H9 (cell line): ENCODE data around the gene CTDSPL. TPM values are rescaled to one million over a fixed set of nuclear protein-coding genes. Genes with fewer than 3 reads are reported as not detected.

Source experiments
- DNase-seq: peaks from one replicate; pipeline ENCODE4 v3.0.0-alpha.2; 2017
- H2AFZ ChIP-seq: one replicate; pipeline ENCODE4 v1.6.1; 2013; ENCODE audit warnings: mild to moderate bottlenecking, low read length, control low read depth, moderate library complexity
- H2AK5ac ChIP-seq: 2 replicates; pipeline ENCODE4 v1.6.1; 2013; ENCODE audit warnings: low read length, control low read depth, mixed read lengths; ENCODE audit not compliant: insufficient read length
- H2BK120ac ChIP-seq: one replicate; pipeline ENCODE4 v1.6.1; 2013; ENCODE audit warnings: low read depth, mild to moderate bottlenecking, low read length, control low read depth, inconsistent platforms; ENCODE audit not compliant: poor library complexity, severe bottlenecking
- H2BK12ac ChIP-seq: 2 replicates; pipeline ENCODE4 v1.6.1; 2013; ENCODE audit warnings: low read length, control low read depth, mixed read lengths, low read depth; ENCODE audit not compliant: insufficient read length
- H2BK15ac ChIP-seq: 2 replicates; pipeline ENCODE4 v1.6.1; 2013; ENCODE audit warnings: low read depth, low read length, control low read depth
- H2BK20ac ChIP-seq: one replicate; pipeline ENCODE4 v1.6.1; 2013; ENCODE audit warnings: low read depth, mild to moderate bottlenecking, low read length, control low read depth, inconsistent platforms; ENCODE audit not compliant: poor library complexity, severe bottlenecking
- H2BK5ac ChIP-seq: 2 replicates; pipeline ENCODE4 v1.6.1; 2013; ENCODE audit warnings: low read length, control low read depth, mixed read lengths; ENCODE audit not compliant: insufficient read length
- H3K14ac ChIP-seq: 2 replicates; pipeline ENCODE4 v1.6.1; 2013; ENCODE audit warnings: low read length, control low read depth; ENCODE audit not compliant: insufficient read depth
- H3K18ac ChIP-seq: 2 replicates; pipeline ENCODE4 v1.6.1; 2013; ENCODE audit warnings: low read depth, mild to moderate bottlenecking, mixed read lengths, low read length, control low read depth; ENCODE audit not compliant: insufficient read length
- H3K23ac ChIP-seq: 2 replicates; pipeline ENCODE4 v1.6.1; 2013; ENCODE audit warnings: low read length, control low read depth, mixed read lengths, low read depth; ENCODE audit not compliant: insufficient read length
- H3K23me2 ChIP-seq: 2 replicates; pipeline ENCODE4 v1.6.1; 2013; ENCODE audit warnings: low read depth, mild to moderate bottlenecking, mixed read lengths, low read length, control low read depth; ENCODE audit not compliant: insufficient read length, poor library complexity, severe bottlenecking
- H3K27ac ChIP-seq: 2 replicates; pipeline ENCODE4 v1.5.1; 2013; ENCODE audit warnings: low read length, control low read depth, mixed read lengths, low read depth; ENCODE audit not compliant: insufficient read length
- H3K27me3 ChIP-seq: 2 replicates; pipeline ENCODE4 v1.6.1; 2013; ENCODE audit warnings: low read length, control low read depth, inconsistent platforms; ENCODE audit not compliant: insufficient read depth
- H3K4ac ChIP-seq: 2 replicates; pipeline ENCODE4 v1.6.1; 2013; ENCODE audit warnings: low read depth, mild to moderate bottlenecking, control low read depth, inconsistent platforms, low read length, moderate library complexity
- H3K4me1 ChIP-seq: 2 replicates; pipeline ENCODE4 v1.6.1; 2013; ENCODE audit warnings: low read length, control low read depth, inconsistent platforms; ENCODE audit not compliant: insufficient read depth
- H3K4me2 ChIP-seq: 2 replicates; pipeline ENCODE4 v1.6.1; 2013; ENCODE audit warnings: low read length, control low read depth, mixed read lengths; ENCODE audit not compliant: insufficient read length, insufficient read depth
- H3K56ac ChIP-seq: 2 replicates; pipeline ENCODE4 v1.6.1; 2013; ENCODE audit warnings: low read depth, mild to moderate bottlenecking, mixed read lengths, low read length, control low read depth; ENCODE audit not compliant: insufficient read length
- H3K79me1 ChIP-seq: 2 replicates; pipeline ENCODE4 v1.6.1; 2013; ENCODE audit warnings: low read depth, mild to moderate bottlenecking, moderate library complexity, low read length, control low read depth, inconsistent platforms; ENCODE audit not compliant: insufficient read depth, poor library complexity, severe bottlenecking
- H3K79me2 ChIP-seq: 2 replicates; pipeline ENCODE4 v1.6.1; 2013; ENCODE audit warnings: low read length, control low read depth, inconsistent platforms; ENCODE audit not compliant: insufficient read depth
- H3K9ac ChIP-seq: 2 replicates; pipeline ENCODE4 v1.6.1; 2013; ENCODE audit warnings: low read length, control low read depth, mixed read lengths; ENCODE audit not compliant: insufficient read length; ENCODE audit errors: extremely low read depth
- H3K9me3 ChIP-seq: one replicate; pipeline ENCODE4 v1.6.1; 2013; ENCODE audit warnings: low read depth, low read length, inconsistent platforms; ENCODE audit not compliant: control insufficient read depth
- H3T11ph ChIP-seq: one replicate; pipeline ENCODE4 v1.6.1; 2013; ENCODE audit warnings: mild to moderate bottlenecking, low read length, control low read depth, inconsistent platforms
- H4K20me1 ChIP-seq: one replicate; pipeline ENCODE4 v1.6.1; 2013; ENCODE audit not compliant: control insufficient read depth, insufficient read length, insufficient read depth
- H4K5ac ChIP-seq: 2 replicates; pipeline ENCODE4 v1.6.1; 2013; ENCODE audit warnings: low read depth, mild to moderate bottlenecking, mixed read lengths, low read length, control low read depth; ENCODE audit not compliant: insufficient read length
- H4K8ac ChIP-seq: replicated peaks from 2 replicates; pipeline ENCODE4 v1.6.1; 2013; ENCODE audit warnings: low read length, control low read depth, mixed read lengths, low read depth; ENCODE audit not compliant: insufficient read length
- H4K91ac ChIP-seq: 2 replicates; pipeline ENCODE4 v1.6.1; 2013; ENCODE audit warnings: low read depth, mild to moderate bottlenecking, moderate library complexity, mixed read lengths, low read length, control low read depth; ENCODE audit not compliant: insufficient read length
- H3K27ac Mint-ChIP-seq, 3 experiments: 2 replicates in 2 of 3; 3 replicates in 1 of 3; pipeline ENCODE4 v1.8.0; 2020 to 2021; ENCODE audit warnings: mixed read lengths in 3 of 3, mild to moderate bottlenecking in 1 of 3, moderate library complexity in 1 of 3
- H3K27me3 Mint-ChIP-seq: 2 replicates; pipeline ENCODE4 v1.8.0; 2021; ENCODE audit warnings: low read depth, mild to moderate bottlenecking, moderate library complexity, mixed read lengths
- H3K36me3 Mint-ChIP-seq, 3 experiments: 2 replicates in 2 of 3; 3 replicates in 1 of 3; pipeline ENCODE4 v1.8.0; 2020 to 2021; ENCODE audit warnings: low read depth in 3 of 3, mixed read lengths in 3 of 3; ENCODE audit not compliant: insufficient read depth in 1 of 3
- H3K4me1 Mint-ChIP-seq, 2 experiments: 2 replicates each; pipeline ENCODE4 v1.8.0; 2020; ENCODE audit warnings: mixed read lengths in 2 of 2
- H3K4me3 Mint-ChIP-seq, 2 experiments: 2 replicates in 1 of 2; 3 replicates in 1 of 2; pipeline ENCODE4 v1.8.0; 2020 to 2021; ENCODE audit warnings: mild to moderate bottlenecking in 2 of 2, mixed read lengths in 2 of 2, moderate library complexity in 1 of 2
- H3K9me3 Mint-ChIP-seq, 2 experiments: 2 replicates in 1 of 2; 3 replicates in 1 of 2; pipeline ENCODE4 v1.8.0; 2020; ENCODE audit warnings: mild to moderate bottlenecking in 2 of 2, mixed read lengths in 2 of 2, moderate library complexity in 1 of 2
- CTCF ChIP-seq: fragments of 200-600 bp; sonication (generic); conservative IDR thresholded peaks from 3 replicates; pipeline ENCODE4 v1.8.0; 2021; ENCODE audit warnings: antibody characterized with exemption, mild to moderate bottlenecking
- WGBS: extraction: QIAGEN DNeasy Blood & Tissue Kit; methylation state at CpG from one replicate; pipeline ENCODE4 v1.1.7; 2013; ENCODE audit warnings: missing lambda C conversion rate, low lambda C conversion rate, mixed read lengths; ENCODE audit not compliant: insufficient read length; ENCODE audit errors: extremely low coverage; 5-methylcytosine and 5-hydroxymethylcytosine counted together
- total RNA-seq: library from RNA; stranded (reverse); gene quantifications from 2 replicates; pipeline ENCODE4 v1.2.1, GENCODE V29; 2021

CTDSPL gene
- total RNA-seq, 1 experiment from 2014 or later: 20.8 TPM

- Histone ChIP-seq H3K18ac (no peak overlapping the region), H3K79me1 (no peaks in the 10 kb centered on the region), H3K27me3 (no peaks in the 10 kb centered on the region), H3K9ac (no peak overlapping the region), H3K23me2 (no peaks in the 10 kb centered on the region), H2BK20ac (no peak overlapping the region), H3K4ac (no peak overlapping the region), H3K79me2 (no peaks in the 10 kb centered on the region), H2BK120ac (no peak overlapping the region), H4K20me1 (no peaks in the 10 kb centered on the region), H4K8ac (no peak overlapping the region), H3K23ac (no peak overlapping the region), H3K14ac (no peak overlapping the region), H2AFZ (no peak overlapping the region), H3K27ac (no peak overlapping the region), H3K4me1 (peaks cover 3% of the 10 kb centered on the region; the same call in 1 of the 2 replicates), H4K5ac (no peak overlapping the region), H4K91ac (no peak overlapping the region), H2BK15ac (no peak overlapping the region), H3T11ph (no peak overlapping the region), H3K56ac (no peak overlapping the region), H2BK5ac (no peak overlapping the region), H2AK5ac (no peak overlapping the region), H3K9me3 (no peaks in the 10 kb centered on the region), H3K4me2 (no peak overlapping the region), H2BK12ac (no peak overlapping the region)
- no peak for TF ChIP-seq CTCF
- no peak for DNase-seq
- H3K27me3 Mint-ChIP-seq: no peaks in the 10 kb centered on the region
- no CpG with 5 or more reads among the region's 2 CpGs for WGBS
- peaks cover 20 to 22% of the 10 kb centered on the region in 2 experiments for H3K4me1 Mint-ChIP-seq
- no peaks in the 10 kb centered on the region for H3K9me3 Mint-ChIP-seq
- no peak overlapping the region for H3K4me3 Mint-ChIP-seq
- H3K36me3 Mint-ChIP-seq: peaks cover 0 to 5% (median 3%) of the 10 kb centered on the region in 3 experiments; a peak in 2 of 7 replicates
- H3K27ac Mint-ChIP-seq: 0 out of 7 replicates have a peak overlapping the region, but pooled peaks of 1 of the 3 experiments have one; percentile 28
Measured at GRCh38 chr3:37944391-37944842, 82.7 kb downstream of the CTDSPL start.
